Thoracic aorta (tissue), 2 donors: ENCODE data around the gene PLEKHA8. TPM values are rescaled to one million over a fixed set of nuclear protein-coding genes. Genes with fewer than 3 reads are reported as not detected.

Source experiments
- ATAC-seq: fragments of 150-250 bp; one replicate; pipeline ENCODE4 v1.8.0; 2017; ENCODE audit warnings: low read depth; ENCODE audit not compliant: insufficient number of reproducible peaks, low FRiP score
- DNase-seq: peaks from one replicate; pipeline ENCODE4 v3.0.0-alpha.2; 2020; ENCODE audit warnings: low spot score
- H3K27ac ChIP-seq, 2 donors: fragments of 200-600 bp; sonication (generic); 1 replicate in 1 of 2; 2 replicates in 1 of 2; pipeline ENCODE4 v1.5.1; 2016; ENCODE audit warnings: mild to moderate bottlenecking in 2 of 2, moderate library complexity in 2 of 2
- H3K27me3 ChIP-seq: fragments of 200-600 bp; sonication (generic); replicated peaks from 2 replicates; pipeline ENCODE4 v1.6.0; 2016; ENCODE audit warnings: mild to moderate bottlenecking; ENCODE audit not compliant: insufficient read depth
- H3K36me3 ChIP-seq: fragments of 200-600 bp; sonication (generic); one replicate; pipeline ENCODE4 v1.5.1; 2016
- H3K4me1 ChIP-seq, 2 donors: fragments of 200-600 bp; sonication (generic); 1 replicate in 1 of 2; 2 replicates in 1 of 2; pipeline versions ENCODE4 v1.5.1 to v1.6.0; 2016; ENCODE audit warnings: low read depth in 2 of 2, mild to moderate bottlenecking in 1 of 2; ENCODE audit not compliant: control insufficient read depth in 1 of 2
- H3K4me3 ChIP-seq: fragments of 200-600 bp; sonication (generic); 2 replicates; pipeline ENCODE4 v1.5.1; 2016; ENCODE audit warnings: mild to moderate bottlenecking
- H3K9me3 ChIP-seq: fragments of 200-600 bp; sonication (generic); 2 replicates; pipeline ENCODE4 v1.5.1; 2016
- total RNA-seq, 2 donors: library from RNA; depleted of rRNA; stranded (reverse); fragments of >200 nt; gene quantifications; one replicate each; pipeline versions ENCODE4 v1.1.0 to v1.2.3, GENCODE V29; 2016
- TF ChIP-seq, protein P1 (sequence below): fragments of 200-600 bp; sonication (generic); IDR thresholded peaks from one replicate; pipeline ENCODE4 v1.5.1; 2019; ENCODE audit warnings: antibody characterized with exemption

The PLEKHA8 gene, protein sequence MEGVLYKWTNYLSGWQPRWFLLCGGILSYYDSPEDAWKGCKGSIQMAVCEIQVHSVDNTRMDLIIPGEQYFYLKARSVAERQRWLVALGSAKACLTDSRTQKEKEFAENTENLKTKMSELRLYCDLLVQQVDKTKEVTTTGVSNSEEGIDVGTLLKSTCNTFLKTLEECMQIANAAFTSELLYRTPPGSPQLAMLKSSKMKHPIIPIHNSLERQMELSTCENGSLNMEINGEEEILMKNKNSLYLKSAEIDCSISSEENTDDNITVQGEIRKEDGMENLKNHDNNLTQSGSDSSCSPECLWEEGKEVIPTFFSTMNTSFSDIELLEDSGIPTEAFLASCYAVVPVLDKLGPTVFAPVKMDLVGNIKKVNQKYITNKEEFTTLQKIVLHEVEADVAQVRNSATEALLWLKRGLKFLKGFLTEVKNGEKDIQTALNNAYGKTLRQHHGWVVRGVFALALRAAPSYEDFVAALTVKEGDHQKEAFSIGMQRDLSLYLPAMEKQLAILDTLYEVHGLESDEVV
- 10 to 100 TPM in 1 of 2 donors, 1 to 10 TPM in 1; 6.6 to 10.0 TPM for total RNA-seq

DNA sequence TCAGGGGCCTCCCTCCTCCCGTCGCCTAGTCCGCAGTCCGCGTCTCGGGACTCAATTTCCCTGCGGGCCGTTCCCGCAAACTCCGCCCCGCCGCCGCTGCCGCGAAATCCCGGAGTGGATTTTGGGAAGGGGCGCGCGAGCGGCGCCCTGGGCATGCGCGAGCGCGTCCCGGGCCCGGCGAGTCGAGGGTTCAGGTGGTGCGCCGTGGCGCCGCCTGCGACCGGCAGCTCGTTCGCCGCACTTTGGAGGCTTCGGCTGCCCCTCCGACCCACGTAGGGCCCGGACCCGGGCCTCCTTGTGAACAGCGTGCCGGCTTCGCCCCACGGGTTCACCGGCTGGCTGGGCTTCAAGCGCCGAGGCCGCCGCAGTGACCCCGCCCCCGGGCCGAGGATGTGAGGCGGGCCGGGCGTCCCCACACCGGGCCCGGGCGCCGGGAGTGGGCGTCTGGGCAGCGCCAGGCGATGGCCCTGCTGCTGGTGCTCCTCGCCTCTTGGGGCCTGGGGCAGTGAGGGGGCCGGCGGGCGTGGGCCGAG, at the start of gene PLEKHA8:
Gene PLEKHA8 (plus strand): TSS at position 197 of the 533 bp plus-strand sequence. CDS start 351 bp downstream, outside the sequence.
- TF ChIP-seq, protein P1, sequence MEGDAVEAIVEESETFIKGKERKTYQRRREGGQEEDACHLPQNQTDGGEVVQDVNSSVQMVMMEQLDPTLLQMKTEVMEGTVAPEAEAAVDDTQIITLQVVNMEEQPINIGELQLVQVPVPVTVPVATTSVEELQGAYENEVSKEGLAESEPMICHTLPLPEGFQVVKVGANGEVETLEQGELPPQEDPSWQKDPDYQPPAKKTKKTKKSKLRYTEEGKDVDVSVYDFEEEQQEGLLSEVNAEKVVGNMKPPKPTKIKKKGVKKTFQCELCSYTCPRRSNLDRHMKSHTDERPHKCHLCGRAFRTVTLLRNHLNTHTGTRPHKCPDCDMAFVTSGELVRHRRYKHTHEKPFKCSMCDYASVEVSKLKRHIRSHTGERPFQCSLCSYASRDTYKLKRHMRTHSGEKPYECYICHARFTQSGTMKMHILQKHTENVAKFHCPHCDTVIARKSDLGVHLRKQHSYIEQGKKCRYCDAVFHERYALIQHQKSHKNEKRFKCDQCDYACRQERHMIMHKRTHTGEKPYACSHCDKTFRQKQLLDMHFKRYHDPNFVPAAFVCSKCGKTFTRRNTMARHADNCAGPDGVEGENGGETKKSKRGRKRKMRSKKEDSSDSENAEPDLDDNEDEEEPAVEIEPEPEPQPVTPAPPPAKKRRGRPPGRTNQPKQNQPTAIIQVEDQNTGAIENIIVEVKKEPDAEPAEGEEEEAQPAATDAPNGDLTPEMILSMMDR: no peak
- peak; percentile 19 for DNase-seq
- no peaks in the 10 kb centered on the region for H3K9me3 ChIP-seq
- peak within 1 kb of the TSS; percentile 62 to 91 for H3K27ac ChIP-seq
- H3K4me3 ChIP-seq: peak within 1 kb of the TSS; percentile 95
- H3K27me3 ChIP-seq: no peaks in the 10 kb centered on the region
- peaks cover 27 to 57% of the 10 kb centered on the region in 2 donors for H3K4me1 ChIP-seq
- ATAC-seq: peak; percentile 23
- no peaks in the 10 kb centered on the region for H3K36me3 ChIP-seq

DNA sequence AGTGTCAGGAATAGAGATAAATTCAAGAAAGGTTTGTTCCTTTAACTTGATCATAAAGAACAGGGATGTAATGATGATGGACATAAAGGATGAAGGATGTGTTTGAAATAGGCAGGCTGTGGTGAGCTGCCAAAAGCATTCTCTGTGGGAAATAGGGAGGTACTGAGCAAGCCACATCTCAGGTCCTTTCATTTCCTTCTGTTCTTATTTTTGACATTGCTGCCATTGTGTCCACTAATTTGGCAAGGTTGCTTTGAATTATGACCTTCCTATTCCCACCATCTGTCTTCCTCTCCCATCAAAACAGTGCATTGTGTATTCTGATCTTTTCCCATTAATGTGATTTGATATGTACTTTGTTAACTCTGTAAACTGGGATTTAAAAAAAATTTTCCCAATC, 48.1 kb upstream of the PLEKHA8 start:
- H3K27me3 ChIP-seq: no peaks in the 10 kb centered on the region
- H3K27ac ChIP-seq: no peak overlapping the region
- TF ChIP-seq, protein P1: no peak
- H3K9me3 ChIP-seq: no peaks in the 10 kb centered on the region
- no peak for DNase-seq
- no peaks in the 10 kb centered on the region for H3K4me1 ChIP-seq
- H3K4me3 ChIP-seq: no peak overlapping the region
- no peaks in the 10 kb centered on the region for H3K36me3 ChIP-seq
- no peak for ATAC-seq

DNA sequence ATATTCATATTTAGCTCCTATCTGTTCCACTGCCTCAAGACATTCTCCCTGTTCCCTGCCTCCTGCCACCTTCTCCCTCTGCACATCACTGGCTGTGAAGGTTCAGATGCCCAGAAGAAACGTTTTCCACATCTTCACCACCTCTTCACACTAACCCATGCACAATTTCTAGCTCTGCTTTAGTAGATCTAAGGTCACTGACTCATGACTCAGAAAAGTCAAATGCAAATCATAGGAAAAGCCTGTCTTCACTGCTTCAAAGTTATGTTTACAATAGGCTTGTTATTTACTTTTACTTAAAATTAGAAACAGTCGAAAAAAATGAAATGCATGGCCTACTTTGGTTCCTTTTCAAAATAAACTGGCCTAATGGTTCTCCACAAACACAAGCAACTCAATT, 41.1 kb upstream of the PLEKHA8 start:
- Histone ChIP-seq H3K36me3 (no peaks in the 10 kb centered on the region), H3K4me1 (peaks cover 8 to 26% of the 10 kb centered on the region in 2 donors), H3K27ac (peak overlapping the region; percentile 94 to 98), H3K9me3 (no peaks in the 10 kb centered on the region), H3K4me3 (peak overlapping the region; percentile 92), H3K27me3 (no peaks in the 10 kb centered on the region)
- TF ChIP-seq, protein P1: no peak
- no peak for ATAC-seq
- no peak for DNase-seq

DNA sequence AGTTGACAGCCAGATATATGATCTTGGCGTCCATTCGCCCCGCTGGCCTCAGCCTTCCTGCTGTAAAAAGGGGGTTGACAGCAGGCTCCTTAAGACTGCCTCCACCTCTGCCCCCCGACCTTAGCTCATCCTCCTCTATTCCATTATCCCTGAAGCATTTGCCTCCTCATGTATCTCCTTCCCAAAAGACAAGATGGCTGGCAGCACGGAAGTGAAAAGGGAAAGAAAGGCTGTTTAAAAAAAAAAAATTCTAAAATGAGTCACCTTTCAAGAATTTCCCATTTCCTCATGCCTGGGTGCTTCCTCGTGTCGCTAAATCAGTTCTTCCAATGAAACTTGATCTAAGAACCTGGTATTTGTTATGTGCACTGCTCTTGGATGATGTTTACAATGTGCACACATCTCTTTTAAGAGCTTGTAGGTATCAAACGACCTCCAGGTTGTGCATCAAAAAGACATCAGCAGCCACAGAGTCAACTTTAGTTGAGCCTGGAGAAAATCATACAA, 40.3 kb upstream of the PLEKHA8 start:
- Histone ChIP-seq H3K27ac (peak overlapping the region; percentile 94 to 98), H3K4me3 (peak overlapping the region; percentile 92), H3K9me3 (peaks cover 2% of the 10 kb centered on the region), H3K4me1 (peaks cover 8 to 26% of the 10 kb centered on the region in 2 donors), H3K27me3 (no peaks in the 10 kb centered on the region), H3K36me3 (no peaks in the 10 kb centered on the region)
- DNase-seq (no peak), ATAC-seq (peak; percentile 42)
- TF ChIP-seq, protein P1: no peak
